Measurements from ENCODE around the gene TMUB1.
A peak's percentile ranks its signal among the peaks of the same experiment; 100 is the strongest.

TMUB1 gene

DNA sequence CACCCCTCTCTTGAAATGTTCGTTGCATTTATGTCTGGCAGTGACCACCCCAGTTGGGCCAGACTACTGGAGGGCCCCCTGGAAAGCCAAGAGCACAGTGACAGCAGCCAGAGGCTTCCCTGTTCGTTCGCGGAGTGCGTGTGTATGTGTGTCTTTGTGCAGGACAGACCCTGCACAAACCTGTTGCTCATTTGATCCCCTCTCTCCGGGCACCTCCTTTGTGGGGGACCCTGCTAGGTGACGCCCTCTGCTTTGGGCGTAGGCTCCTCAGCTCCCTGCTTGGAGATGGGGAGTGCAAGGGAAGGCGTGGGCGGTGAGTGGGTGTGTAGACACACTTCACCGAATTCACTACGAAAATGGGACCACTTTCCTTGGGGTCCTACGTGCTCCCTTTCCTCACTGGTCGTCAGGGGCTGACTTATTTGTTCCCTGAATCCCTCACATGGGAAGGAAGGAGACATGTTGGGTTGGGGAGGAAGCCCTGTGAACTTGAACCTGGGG is 41.7 kb upstream of the TMUB1 start:
- H3K4me1 ChIP-seq (ENCODE audit: control insufficient read depth, low read length): no peaks in the 10 kb centered on the region
- no peaks in the 10 kb centered on the region for H3F3A ChIP-seq (ENCODE audit: control insufficient read depth, insufficient read depth)
- TF ChIP-seq, protein P1, sequence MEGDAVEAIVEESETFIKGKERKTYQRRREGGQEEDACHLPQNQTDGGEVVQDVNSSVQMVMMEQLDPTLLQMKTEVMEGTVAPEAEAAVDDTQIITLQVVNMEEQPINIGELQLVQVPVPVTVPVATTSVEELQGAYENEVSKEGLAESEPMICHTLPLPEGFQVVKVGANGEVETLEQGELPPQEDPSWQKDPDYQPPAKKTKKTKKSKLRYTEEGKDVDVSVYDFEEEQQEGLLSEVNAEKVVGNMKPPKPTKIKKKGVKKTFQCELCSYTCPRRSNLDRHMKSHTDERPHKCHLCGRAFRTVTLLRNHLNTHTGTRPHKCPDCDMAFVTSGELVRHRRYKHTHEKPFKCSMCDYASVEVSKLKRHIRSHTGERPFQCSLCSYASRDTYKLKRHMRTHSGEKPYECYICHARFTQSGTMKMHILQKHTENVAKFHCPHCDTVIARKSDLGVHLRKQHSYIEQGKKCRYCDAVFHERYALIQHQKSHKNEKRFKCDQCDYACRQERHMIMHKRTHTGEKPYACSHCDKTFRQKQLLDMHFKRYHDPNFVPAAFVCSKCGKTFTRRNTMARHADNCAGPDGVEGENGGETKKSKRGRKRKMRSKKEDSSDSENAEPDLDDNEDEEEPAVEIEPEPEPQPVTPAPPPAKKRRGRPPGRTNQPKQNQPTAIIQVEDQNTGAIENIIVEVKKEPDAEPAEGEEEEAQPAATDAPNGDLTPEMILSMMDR (IDR thresholded peaks at IDR 0.05; ENCODE audit: low read depth, low read length, poor library complexity, severe bottlenecking): no peak
- TF ChIP-seq EZH2phosphoT487 (IDR thresholded peaks at IDR 0.05; ENCODE audit: borderline replicate concordance, low read length): no peak
- no peak overlapping the region for H3K4me3 ChIP-seq (ENCODE audit: low read length)
- H3K27me3 ChIP-seq (ENCODE audit: control insufficient read depth, low read length): no peaks in the 10 kb centered on the region
- no peak overlapping the region for H3K4me2 ChIP-seq (ENCODE audit: low read length)
- no peaks in the 10 kb centered on the region for H3K79me2 ChIP-seq (ENCODE audit: control insufficient read depth, low read length)
- H4K20me1 ChIP-seq (ENCODE audit: control insufficient read depth, insufficient read depth, low read depth, low read length): no peaks in the 10 kb centered on the region; the same call in 1 of the 2 replicates
- H3K9me3 ChIP-seq (ENCODE audit: control insufficient read depth, insufficient read depth, low read length): no peaks in the 10 kb centered on the region
- no peaks in the 10 kb centered on the region for H3K36me3 ChIP-seq (ENCODE audit: control insufficient read depth, low read length)
- H3K27ac ChIP-seq (ENCODE audit: low read depth, low read length): no peak overlapping the region
- no peaks in the 10 kb centered on the region for H3K9me2 ChIP-seq (replicated peaks; ENCODE audit: control insufficient read depth, low read length)

DNA sequence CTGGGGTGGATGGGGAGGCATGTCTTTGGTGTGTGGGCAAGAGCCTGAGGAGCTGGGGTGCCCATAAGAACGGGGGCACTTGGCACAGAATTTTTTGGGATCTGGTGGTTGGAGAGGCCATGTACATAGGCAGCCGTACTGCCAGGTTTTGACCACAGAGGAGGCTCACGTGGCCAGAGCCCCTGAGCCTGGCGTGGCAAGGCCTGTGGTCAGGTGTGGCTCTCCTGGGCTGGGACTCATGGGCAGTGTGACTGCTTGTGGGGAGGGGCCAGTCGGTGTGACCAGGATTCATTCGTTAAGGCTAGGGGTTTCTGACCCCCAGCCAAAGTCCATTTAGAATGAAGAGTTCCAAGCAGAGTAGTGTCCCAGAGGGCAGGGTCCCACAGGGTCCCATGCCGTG is 41.2 kb upstream of the TMUB1 start:
- H3K36me3 ChIP-seq (ENCODE audit: control insufficient read depth, low read length): no peaks in the 10 kb centered on the region
- H3F3A ChIP-seq (ENCODE audit: control insufficient read depth, insufficient read depth): no peaks in the 10 kb centered on the region
- TF ChIP-seq, protein P1 (IDR thresholded peaks at IDR 0.05; ENCODE audit: low read depth, low read length, poor library complexity, severe bottlenecking): no peak
- no peak for TF ChIP-seq EZH2phosphoT487 (IDR thresholded peaks at IDR 0.05; ENCODE audit: borderline replicate concordance, low read length)
- H3K4me1 ChIP-seq (ENCODE audit: control insufficient read depth, low read length): no peaks in the 10 kb centered on the region
- H3K27ac ChIP-seq (ENCODE audit: low read depth, low read length): no peak overlapping the region
- no peaks in the 10 kb centered on the region for H3K79me2 ChIP-seq (ENCODE audit: control insufficient read depth, low read length)
- H3K9me2 ChIP-seq (replicated peaks; ENCODE audit: control insufficient read depth, low read length): no peaks in the 10 kb centered on the region
- H3K4me2 ChIP-seq (ENCODE audit: low read length): no peak overlapping the region
- no peaks in the 10 kb centered on the region; the same call in 1 of the 2 replicates for H4K20me1 ChIP-seq (ENCODE audit: control insufficient read depth, insufficient read depth, low read depth, low read length)
- no peaks in the 10 kb centered on the region for H3K9me3 ChIP-seq (ENCODE audit: control insufficient read depth, insufficient read depth, low read length)
- no peak overlapping the region for H3K4me3 ChIP-seq (ENCODE audit: low read length)
- H3K27me3 ChIP-seq (ENCODE audit: control insufficient read depth, low read length): no peaks in the 10 kb centered on the region

DNA sequence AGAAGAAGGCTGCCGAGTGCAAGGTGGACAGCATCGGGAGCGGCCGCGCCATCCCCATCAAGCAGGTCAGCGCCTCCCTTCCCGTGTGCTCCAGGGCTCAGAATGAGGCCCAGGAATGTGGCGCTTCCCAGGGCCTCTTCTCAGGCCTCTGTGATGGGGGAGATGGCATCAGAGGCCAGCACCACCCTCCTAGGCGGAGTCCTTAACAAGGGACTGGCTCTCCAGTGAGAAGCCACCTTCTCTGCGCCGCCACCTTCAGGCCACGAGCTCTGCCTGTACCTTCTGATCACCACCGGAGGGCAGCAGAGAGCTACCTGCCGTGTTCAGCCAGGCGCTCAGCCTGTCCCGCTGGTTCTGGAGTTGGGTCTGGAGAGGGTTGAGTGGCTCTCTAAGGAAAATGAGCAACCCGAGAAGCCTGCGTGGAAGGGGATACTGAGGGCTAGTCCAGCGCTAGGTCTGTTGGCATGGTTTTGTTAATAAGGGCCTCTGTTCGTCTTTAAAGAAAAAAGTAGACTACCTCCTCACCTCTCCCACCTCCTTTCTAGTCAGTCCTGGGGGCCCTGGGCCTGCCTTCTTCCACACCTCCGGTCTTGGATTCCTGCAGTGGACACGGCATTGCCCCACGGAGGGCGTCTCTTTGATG is 40.6 kb upstream of the TMUB1 start:
- Histone ChIP-seq H3K4me3 (ENCODE audit: low read length) (no peak overlapping the region), H3K4me1 (ENCODE audit: control insufficient read depth, low read length) (no peaks in the 10 kb centered on the region), H3K36me3 (ENCODE audit: control insufficient read depth, low read length) (no peaks in the 10 kb centered on the region), H3F3A (ENCODE audit: control insufficient read depth, insufficient read depth) (no peaks in the 10 kb centered on the region), H3K79me2 (ENCODE audit: control insufficient read depth, low read length) (no peaks in the 10 kb centered on the region), H3K9me2 (replicated peaks; ENCODE audit: control insufficient read depth, low read length) (no peaks in the 10 kb centered on the region), H3K9me3 (ENCODE audit: control insufficient read depth, insufficient read depth, low read length) (no peaks in the 10 kb centered on the region), H3K27me3 (ENCODE audit: control insufficient read depth, low read length) (no peaks in the 10 kb centered on the region), H4K20me1 (ENCODE audit: control insufficient read depth, insufficient read depth, low read depth, low read length) (no peaks in the 10 kb centered on the region; the same call in 1 of the 2 replicates), H3K4me2 (ENCODE audit: low read length) (no peak overlapping the region), H3K27ac (ENCODE audit: low read depth, low read length) (no peak overlapping the region)
- no peak for TF ChIP-seq EZH2phosphoT487 (IDR thresholded peaks at IDR 0.05; ENCODE audit: borderline replicate concordance, low read length)
- TF ChIP-seq, protein P1 (IDR thresholded peaks at IDR 0.05; ENCODE audit: low read depth, low read length, poor library complexity, severe bottlenecking): peak; percentile 100

Measured in DOHH2 (cell line).